PC-3 (cell line): ENCODE measurements around the gene CERS5.

ENCODE experiments used
- CTCF ChIP-seq: fragments of 300-600 bp; sonication (generic); conservative IDR thresholded peaks from 2 replicates; pipeline ENCODE4 v1.5.1; 2017; ENCODE audit warnings: antibody characterized with exemption, low read depth, mild to moderate bottlenecking, low read length
- EZH2 ChIP-seq: fragments of 300-600 bp; sonication (generic); IDR thresholded peaks from one replicate; pipeline ENCODE4 v1.6.1; 2017; ENCODE audit warnings: antibody characterized with exemption, mild to moderate bottlenecking, low read length; ENCODE audit not compliant: unreplicated experiment
- EZH2phosphoT487 ChIP-seq: fragments of 300-600 bp; sonication (generic); IDR thresholded peaks from 2 replicates; pipeline ENCODE4 v1.6.1; 2018; ENCODE audit warnings: mild to moderate bottlenecking, antibody characterized with exemption, low read length, borderline replicate concordance

GRCh38 chr12:50111395-50111692 is 55.8 kb downstream of the CERS5 start:
- TF ChIP-seq EZH2phosphoT487 (no peak), EZH2 (no peak), CTCF (no peak)
